Activated CD4-positive, alpha-beta T cell treated with anti-CD3 and anti-CD28 coated beads for 36 hours (primary cell): ENCODE measurements around the gene SLC10A6. TPM values are rescaled to one million over a fixed set of nuclear protein-coding genes. Genes with fewer than 3 reads are reported as not detected.

Experiments used
- ATAC-seq: fragments of 200-7000 bp; cut with Tn5 transposase; one replicate; pipeline ENCODE4 v1.10.0; 2021; ENCODE audit warnings: mild to moderate bottlenecking, moderate library complexity
- CTCF ChIA-PET: fragments of 350-600 bp; sonication (Branson Sonifier 250); formaldehyde crosslinking; loops from one replicate; lab custom pipeline; 2021; ENCODE audit warnings: antibody characterized with exemption; lab: Charles Lee
- POLR2A ChIA-PET: fragments of 350-600 bp; sonication (Branson Sonifier 250); formaldehyde crosslinking; loops from one replicate; lab custom pipeline; 2021; ENCODE audit warnings: antibody characterized with exemption, inconsistent platforms; lab: Charles Lee
- DNase-seq: peaks from one replicate; pipeline ENCODE4 v3.0.0-alpha.2; 2020
- H3K27ac Mint-ChIP-seq: one replicate; pipeline ENCODE4 v1.8.0; 2021; ENCODE audit warnings: mixed read lengths
- H3K27me3 Mint-ChIP-seq: one replicate; pipeline ENCODE4 v1.8.0; 2021; ENCODE audit warnings: mixed read lengths
- H3K36me3 Mint-ChIP-seq: one replicate; pipeline ENCODE4 v1.8.0; 2021; ENCODE audit warnings: low read depth, mixed read lengths
- H3K4me1 Mint-ChIP-seq: one replicate; pipeline ENCODE4 v1.8.0; 2021; ENCODE audit warnings: mixed read lengths
- H3K4me3 Mint-ChIP-seq: one replicate; pipeline ENCODE4 v1.8.0; 2021; ENCODE audit warnings: mild to moderate bottlenecking, moderate library complexity, mixed read lengths
- H3K9me3 Mint-ChIP-seq: one replicate; pipeline ENCODE4 v1.8.0; 2021; ENCODE audit warnings: low read depth, mixed read lengths
- intact Hi-C, 2 experiments: fragments of 100-400 bp; cut with DNase I in 1 of 2; cut with micrococcal nuclease in 1 of 2; formaldehyde crosslinking; loops; one replicate each; pipeline versions ENCODE4 v1.14.2 to v1.15.1; 2022 to 2024; cut with DNase I, micrococcal nuclease
- total RNA-seq, 2 experiments: library from RNA; stranded (reverse); gene quantifications; one replicate each; pipeline ENCODE4 v1.2.3, GENCODE V29; 2021

Gene SLC10A6
- total RNA-seq, 2 experiments from 2014 or later = not detected

DNA sequence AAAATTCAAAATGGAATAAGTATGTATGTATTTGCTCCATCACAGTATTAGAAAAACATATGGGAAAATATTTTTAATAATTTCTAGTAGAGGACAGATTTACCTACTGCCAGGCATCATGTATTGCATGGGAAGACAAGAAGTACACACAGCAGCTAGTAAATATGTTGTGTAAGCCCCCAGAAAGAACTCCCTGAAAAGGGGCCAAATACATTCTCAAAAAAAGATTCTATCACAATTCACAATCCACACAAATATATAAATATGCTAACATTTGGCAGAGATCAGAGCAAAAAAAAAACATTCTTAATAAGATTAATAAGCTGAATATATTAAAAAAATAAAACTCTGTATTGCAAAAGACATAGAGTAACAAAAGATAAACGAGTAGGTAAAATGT, 28.0 kb downstream of the SLC10A6 start:
- intact Hi-C loops = no loop called here
- ChIA-PET POLR2A (no interaction called here), CTCF (no interaction called here)
- H3K4me3 Mint-ChIP-seq = no peak overlapping the region
- H3K36me3 Mint-ChIP-seq = no peaks in the 10 kb centered on the region
- H3K27me3 Mint-ChIP-seq = no peaks in the 10 kb centered on the region
- H3K27ac Mint-ChIP-seq = no peak overlapping the region
- H3K9me3 Mint-ChIP-seq = peaks cover 4% of the 10 kb centered on the region
- ATAC-seq (no peak), DNase-seq (no peak)
- H3K4me1 Mint-ChIP-seq = no peaks in the 10 kb centered on the region

DNA sequence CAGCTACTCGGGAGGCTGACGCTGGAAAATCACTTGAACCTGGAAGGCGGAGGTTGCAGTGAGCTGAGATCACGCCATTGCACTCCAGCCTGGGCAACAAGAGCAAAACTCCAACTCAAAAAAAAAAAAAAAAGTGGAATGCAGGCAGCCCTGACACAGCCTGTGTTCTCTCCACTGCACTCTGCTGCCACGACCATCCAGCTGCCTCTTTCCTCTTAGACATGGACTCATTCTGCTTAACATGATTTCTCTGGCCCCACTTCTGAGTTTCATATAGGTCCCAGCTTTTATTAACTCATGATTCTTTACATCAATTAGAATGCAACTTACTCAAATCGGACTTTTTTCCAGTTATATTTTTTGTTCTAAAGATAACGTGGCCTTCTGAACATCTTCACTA, 29.6 kb downstream of the SLC10A6 start:
- intact Hi-C loops = no loop called here
- ChIA-PET CTCF (no interaction called here), POLR2A (no interaction called here)
- Mint-ChIP-seq H3K9me3 (peaks cover 5% of the 10 kb centered on the region), H3K4me3 (no peak overlapping the region), H3K4me1 (no peaks in the 10 kb centered on the region), H3K27me3 (no peaks in the 10 kb centered on the region), H3K36me3 (no peaks in the 10 kb centered on the region), H3K27ac (no peak overlapping the region)
- ATAC-seq (no peak), DNase-seq (no peak)

DNA sequence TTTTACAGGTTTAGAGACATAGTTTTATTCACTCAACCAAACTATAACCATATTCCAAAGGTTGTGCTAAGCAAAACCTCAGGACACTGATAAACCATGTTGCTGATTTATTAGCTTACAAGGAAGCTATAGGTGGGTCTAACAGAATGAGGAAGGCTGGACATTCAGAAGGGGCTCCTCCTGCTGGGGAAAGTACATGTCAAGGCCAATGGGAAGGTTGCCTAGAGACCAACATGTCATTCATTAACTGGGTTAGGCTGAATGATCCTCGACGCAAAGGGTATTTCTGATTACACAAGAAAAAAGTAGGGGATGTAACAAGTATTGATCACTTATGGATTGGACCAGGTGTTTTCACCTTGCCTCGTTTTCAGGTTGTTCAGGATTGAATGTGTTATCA, 30.3 kb downstream of the SLC10A6 start:
- no peaks in the 10 kb centered on the region for H3K4me1 Mint-ChIP-seq
- ATAC-seq = no peak
- intact Hi-C loops = no loop called here
- POLR2A ChIA-PET = no interaction called here
- CTCF ChIA-PET = interaction anchor here (1.0 kb wide), 1 partner anchor 77 kb away, joined by 3 read pairs; no protein-coding TSS in a partner anchor
- H3K9me3 Mint-ChIP-seq = peaks cover 5% of the 10 kb centered on the region
- H3K36me3 Mint-ChIP-seq = no peaks in the 10 kb centered on the region
- DNase-seq = no peak
- H3K27ac Mint-ChIP-seq = no peak overlapping the region
- no peak overlapping the region for H3K4me3 Mint-ChIP-seq
- no peaks in the 10 kb centered on the region for H3K27me3 Mint-ChIP-seq

DNA sequence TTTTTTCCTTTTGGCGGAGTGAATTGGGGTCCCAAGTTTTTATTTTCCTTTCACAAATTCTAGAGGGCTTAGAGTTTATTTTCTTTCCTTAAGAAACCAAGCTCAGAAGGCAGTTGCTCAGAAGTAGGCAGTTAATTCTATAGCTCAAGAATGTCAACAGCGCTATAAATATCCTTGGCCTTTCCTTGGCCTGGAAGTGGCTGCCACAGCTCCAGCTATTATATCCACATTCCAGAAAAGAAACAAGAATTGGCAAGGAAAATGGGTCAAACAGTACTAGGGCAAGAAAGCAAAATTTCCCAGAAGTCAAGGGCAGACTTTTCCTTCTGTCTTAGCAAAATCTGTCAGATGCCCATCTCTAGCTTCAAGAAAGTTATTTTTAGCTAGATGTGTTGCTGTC, 31.0 kb downstream of the SLC10A6 start:
- POLR2A ChIA-PET = no interaction called here
- H3K9me3 Mint-ChIP-seq = peaks cover 5% of the 10 kb centered on the region

DNA sequence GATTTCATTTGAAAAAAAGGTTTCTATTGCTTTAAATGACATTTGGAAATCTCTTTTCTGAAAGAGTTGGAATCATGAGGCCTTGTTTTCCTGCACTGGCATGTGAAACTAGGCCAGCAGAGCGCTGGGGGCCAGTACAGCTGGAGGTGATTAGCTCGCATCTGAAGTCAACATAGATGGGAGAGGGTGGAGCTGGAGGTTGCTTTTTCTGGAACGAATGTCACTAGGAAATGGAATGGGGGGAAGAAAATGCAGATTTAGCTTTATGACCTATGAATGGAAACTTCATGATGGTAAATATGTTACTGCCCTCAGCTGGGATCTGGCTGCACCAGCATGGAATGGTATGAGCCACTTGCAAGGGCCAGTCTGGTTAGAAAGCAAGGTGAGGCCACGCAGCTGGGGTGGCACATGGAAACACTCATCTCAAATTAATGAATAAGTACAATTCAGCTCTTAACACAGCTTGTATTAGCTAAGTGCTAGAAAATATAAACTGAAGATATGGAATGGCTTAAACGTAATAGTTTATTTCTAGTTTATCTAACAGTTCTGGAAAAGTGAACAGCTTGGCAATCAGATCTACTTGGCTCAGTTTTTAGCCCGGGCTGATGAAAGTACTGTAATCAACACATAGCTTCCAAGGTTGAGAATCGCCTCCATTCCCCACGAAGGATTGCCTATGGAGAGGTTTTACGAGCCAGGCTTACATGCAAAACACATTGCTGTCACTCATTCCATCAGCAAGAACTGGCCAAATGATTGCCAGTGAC, 32.5 kb downstream of the SLC10A6 start:
- no peak for ATAC-seq
- intact Hi-C loops = no loop called here
- ChIA-PET CTCF (interaction anchor here (1.4 kb wide), 1 partner anchor 84 kb away, joined by 3 read pairs; no protein-coding TSS in a partner anchor), POLR2A (no interaction called here)
- no peak overlapping the region for H3K4me3 Mint-ChIP-seq
- H3K4me1 Mint-ChIP-seq = no peaks in the 10 kb centered on the region
- H3K9me3 Mint-ChIP-seq = peaks cover 5% of the 10 kb centered on the region
- no peaks in the 10 kb centered on the region for H3K27me3 Mint-ChIP-seq
- no peak overlapping the region for H3K27ac Mint-ChIP-seq
- no peak for DNase-seq
- no peaks in the 10 kb centered on the region for H3K36me3 Mint-ChIP-seq

More for the DNA sequence above, 31.0 kb downstream of the SLC10A6 start:
- no peak for ATAC-seq
- no peaks in the 10 kb centered on the region for H3K27me3 Mint-ChIP-seq
- no peaks in the 10 kb centered on the region for H3K36me3 Mint-ChIP-seq
- no peak overlapping the region for H3K27ac Mint-ChIP-seq
- CTCF ChIA-PET = interaction anchor here (0.7 to 1.4 kb wide), 3 partner anchors 78 to 187 kb away, joined by 3 to 4 read pairs (median 3); no protein-coding TSS in a partner anchor
- DNase-seq = no peak
- no peaks in the 10 kb centered on the region for H3K4me1 Mint-ChIP-seq
- H3K4me3 Mint-ChIP-seq = no peak overlapping the region
- intact Hi-C loops = no loop called here

DNA sequence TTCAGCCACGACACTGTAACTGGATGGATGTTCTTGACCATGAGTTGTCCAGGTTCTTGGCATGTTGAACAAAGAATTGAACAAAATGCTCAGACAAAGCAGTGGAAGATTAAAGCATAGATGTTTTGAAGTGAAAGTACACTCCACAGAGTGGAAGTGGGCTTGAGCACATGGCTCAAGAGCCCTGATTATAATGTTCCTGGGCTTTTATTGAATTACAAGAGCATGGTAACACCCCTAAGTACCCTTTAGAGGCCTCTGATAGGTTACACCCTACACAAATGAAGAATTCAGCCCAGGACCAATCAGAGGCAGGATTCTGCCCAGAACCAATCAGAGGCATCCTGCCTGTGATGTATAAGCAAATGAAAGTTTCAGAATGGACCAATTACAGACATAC, 33.5 kb downstream of the SLC10A6 start:
- ChIA-PET CTCF (interaction anchor here (0.6 kb wide), 1 partner anchor 29 kb away, joined by 3 read pairs; no protein-coding TSS in a partner anchor), POLR2A (no interaction called here)
- Mint-ChIP-seq H3K4me3 (no peak overlapping the region), H3K36me3 (no peaks in the 10 kb centered on the region), H3K9me3 (peaks cover 5% of the 10 kb centered on the region), H3K27ac (no peak overlapping the region), H3K27me3 (no peaks in the 10 kb centered on the region), H3K4me1 (no peaks in the 10 kb centered on the region)
- no peak for DNase-seq
- intact Hi-C loops = no loop called here
- no peak for ATAC-seq

DNA sequence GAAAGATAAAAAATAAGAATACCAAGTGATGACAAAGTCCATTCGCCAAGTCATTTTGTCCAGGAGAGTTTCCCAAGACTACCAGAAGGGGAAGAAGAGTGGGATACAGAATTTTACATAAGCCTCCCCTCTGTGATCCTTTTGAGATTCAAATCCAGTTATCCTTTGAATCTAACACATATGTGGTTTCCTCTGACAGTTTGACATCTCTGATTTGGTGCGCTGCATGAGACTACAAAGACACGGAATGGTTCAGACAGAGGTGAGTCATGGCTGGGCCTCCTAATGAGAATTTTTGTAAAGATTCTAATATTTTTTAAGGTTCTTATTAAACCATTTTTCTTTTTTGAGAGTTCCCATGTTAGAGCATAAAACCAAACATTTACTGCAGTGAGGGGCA, 38.3 kb downstream of the SLC10A6 start:
- DNase-seq = no peak
- Mint-ChIP-seq H3K27me3 (no peaks in the 10 kb centered on the region), H3K36me3 (no peaks in the 10 kb centered on the region), H3K9me3 (no peaks in the 10 kb centered on the region), H3K27ac (no peak overlapping the region), H3K4me1 (no peaks in the 10 kb centered on the region), H3K4me3 (no peak overlapping the region)
- ChIA-PET CTCF (no interaction called here), POLR2A (no interaction called here)
- intact Hi-C loops = no loop called here
- no peak for ATAC-seq

DNA sequence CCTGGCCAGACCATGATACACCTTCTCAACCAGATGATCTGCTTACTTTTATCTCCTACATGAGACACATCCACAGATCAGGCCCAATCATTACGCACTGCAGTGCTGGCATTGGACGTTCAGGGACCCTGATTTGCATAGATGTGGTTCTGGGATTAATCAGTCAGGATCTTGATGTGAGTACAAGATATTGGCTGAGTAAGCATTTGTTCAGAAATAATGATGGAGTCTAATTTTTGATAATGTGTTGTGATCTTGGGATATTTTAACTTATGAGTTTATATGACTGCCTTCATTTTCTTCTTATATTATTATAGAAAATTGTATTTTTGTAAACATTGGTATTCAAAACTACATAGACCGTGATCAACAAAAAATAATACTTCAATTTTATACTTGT, 39.4 kb downstream of the SLC10A6 start:
- DNase-seq (no peak), ATAC-seq (no peak)
- intact Hi-C loops = no loop called here
- ChIA-PET POLR2A (no interaction called here), CTCF (no interaction called here)
- H3K4me3 Mint-ChIP-seq = no peak overlapping the region
- H3K27me3 Mint-ChIP-seq = no peaks in the 10 kb centered on the region
- H3K4me1 Mint-ChIP-seq = no peaks in the 10 kb centered on the region
- no peaks in the 10 kb centered on the region for H3K36me3 Mint-ChIP-seq
- no peak overlapping the region for H3K27ac Mint-ChIP-seq
- H3K9me3 Mint-ChIP-seq = no peaks in the 10 kb centered on the region

DNA sequence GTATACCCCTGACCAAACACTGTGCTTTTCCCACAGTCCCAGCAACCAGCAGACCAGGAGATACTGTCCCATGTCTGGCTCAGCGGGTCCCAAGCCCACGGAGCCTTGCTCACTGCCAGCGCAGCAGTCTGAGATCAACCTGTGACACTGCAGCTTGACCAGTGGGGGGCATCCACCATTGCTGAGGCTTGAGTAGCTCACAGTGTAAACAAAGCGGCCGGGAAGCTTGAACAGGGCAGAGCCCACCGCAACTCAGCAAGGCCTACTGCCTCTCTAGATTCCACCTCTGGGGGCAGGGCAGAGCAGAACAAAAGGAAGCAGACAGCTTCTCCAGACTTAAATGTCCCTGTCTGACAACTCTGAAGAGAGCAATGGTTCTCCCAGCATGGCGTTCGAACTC, 58.1 kb downstream of the SLC10A6 start:
- DNase-seq = no peak
- ATAC-seq = no peak
- H3K27me3 Mint-ChIP-seq = peaks cover 2% of the 10 kb centered on the region
- H3K4me1 Mint-ChIP-seq = no peaks in the 10 kb centered on the region
- ChIA-PET POLR2A (no interaction called here), CTCF (interaction anchor here (0.6 kb wide), 1 partner anchor 563 kb away, joined by 3 read pairs; no protein-coding TSS in a partner anchor)
- no peaks in the 10 kb centered on the region for H3K9me3 Mint-ChIP-seq
- no peak overlapping the region for H3K4me3 Mint-ChIP-seq
- intact Hi-C loops = no loop called here
- H3K36me3 Mint-ChIP-seq = no peaks in the 10 kb centered on the region
- H3K27ac Mint-ChIP-seq = no peak overlapping the region

DNA sequence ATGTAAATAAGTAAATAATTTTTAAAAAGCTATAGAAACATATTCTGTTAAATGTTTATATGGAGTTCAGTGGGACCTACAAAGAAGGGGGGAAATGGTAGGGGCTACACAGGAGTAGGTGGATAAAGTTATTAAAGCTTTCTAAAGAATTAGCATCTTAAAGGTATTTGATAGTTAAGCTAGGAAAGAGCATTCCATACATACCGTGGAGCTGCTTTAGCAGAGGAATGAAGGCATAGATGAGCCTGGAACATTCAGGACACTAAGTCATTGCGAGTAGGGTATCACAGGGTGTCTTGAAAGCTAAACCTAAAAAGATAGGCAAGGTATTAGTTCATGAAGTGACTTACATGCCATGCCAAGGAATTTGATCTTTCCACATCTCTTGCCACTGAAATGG, 60.4 kb downstream of the SLC10A6 start:
- H3K4me3 Mint-ChIP-seq = no peak overlapping the region
- intact Hi-C loops = no loop called here
- H3K4me1 Mint-ChIP-seq = no peaks in the 10 kb centered on the region
- no peak for DNase-seq
- H3K27ac Mint-ChIP-seq = no peak overlapping the region
- no peaks in the 10 kb centered on the region for H3K9me3 Mint-ChIP-seq
- POLR2A ChIA-PET = no interaction called here
- peaks cover 2% of the 10 kb centered on the region for H3K27me3 Mint-ChIP-seq
- no peak for ATAC-seq
- no peaks in the 10 kb centered on the region for H3K36me3 Mint-ChIP-seq
- CTCF ChIA-PET = interaction anchor here (1.7 kb wide), 1 partner anchor 12 kb away, joined by 8 read pairs; no protein-coding TSS in a partner anchor

DNA sequence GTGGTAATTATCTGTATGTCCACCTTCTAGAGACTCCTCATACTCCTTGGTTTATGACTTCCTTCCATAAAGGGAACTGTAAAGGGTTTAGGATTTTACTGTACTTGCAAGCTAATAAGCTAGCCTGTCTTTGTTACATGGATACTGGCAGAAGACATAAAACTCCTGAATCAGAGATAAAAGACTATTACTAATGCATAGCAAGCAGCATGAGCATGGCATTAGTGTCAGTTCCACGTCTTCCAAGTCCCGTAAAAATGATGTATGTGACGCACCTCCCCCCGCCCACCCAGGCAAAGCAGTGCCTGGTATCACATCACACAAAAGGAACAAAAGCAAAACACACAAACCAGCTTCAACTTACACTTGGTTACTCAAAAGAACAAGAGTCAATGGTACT, 71.0 kb downstream of the SLC10A6 start:
- intact Hi-C loops = no loop called here
- ChIA-PET CTCF (no interaction called here), POLR2A (no interaction called here)
- ATAC-seq (no peak), DNase-seq (no peak)
- no peak overlapping the region for H3K4me3 Mint-ChIP-seq
- no peaks in the 10 kb centered on the region for H3K9me3 Mint-ChIP-seq
- peaks cover 8% of the 10 kb centered on the region for H3K27me3 Mint-ChIP-seq
- no peaks in the 10 kb centered on the region for H3K36me3 Mint-ChIP-seq
- no peak overlapping the region for H3K27ac Mint-ChIP-seq
- no peaks in the 10 kb centered on the region for H3K4me1 Mint-ChIP-seq

DNA sequence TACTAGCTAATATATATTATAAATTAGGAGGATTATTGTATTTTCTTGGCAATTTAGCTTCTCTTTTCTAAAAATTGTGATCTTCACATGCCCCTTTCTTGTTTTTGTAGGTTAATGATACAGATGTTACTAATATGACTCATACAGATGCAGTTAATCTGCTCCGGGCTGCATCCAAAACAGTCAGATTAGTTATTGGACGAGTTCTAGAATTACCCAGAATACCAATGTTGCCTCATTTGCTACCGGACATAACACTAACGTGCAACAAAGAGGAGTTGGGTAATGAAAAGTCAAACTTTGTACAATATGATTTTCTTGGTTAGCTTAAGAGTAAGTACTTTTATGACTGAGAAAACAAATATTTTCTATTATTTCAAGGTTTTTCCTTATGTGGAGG, 74.1 kb downstream of the SLC10A6 start:
- ChIA-PET CTCF (interaction anchor here (1.0 kb wide), 1 partner anchor 17 kb away, joined by 3 read pairs; no protein-coding TSS in a partner anchor), POLR2A (no interaction called here)
- ATAC-seq (no peak), DNase-seq (no peak)
- intact Hi-C loops = no loop called here
- Mint-ChIP-seq H3K27ac (no peak overlapping the region), H3K9me3 (no peaks in the 10 kb centered on the region), H3K4me3 (no peak overlapping the region), H3K36me3 (no peaks in the 10 kb centered on the region), H3K27me3 (peaks cover 4% of the 10 kb centered on the region), H3K4me1 (no peaks in the 10 kb centered on the region)
